H54 (cell line): ENCODE data around the gene ELANE.
A peak's percentile ranks its signal among the peaks of the same experiment; 100 is the strongest.

Source experiments
- DNase-seq: peaks from one replicate; pipeline ENCODE4 v3.0.0; 2011; ENCODE audit warnings: low spot score, mixed read lengths; ENCODE audit not compliant: insufficient read length
- FAIRE-seq: peaks from 3 replicates; lab custom pipeline; 2011; peaks lifted over from hg19 to GRCh38; lab: Jason Lieb, UNC
- POLR2A ChIP-seq: IDR thresholded peaks from 2 replicates; pipeline ENCODE4 v1.6.1; 2011; ENCODE audit warnings: low read depth, mild to moderate bottlenecking, low read length

The ELANE gene

GRCh38 chr19:892243-892893 lies 40.3 kb downstream of the ELANE start:
- DNase-seq: no peak
- no peak for FAIRE-seq
- no peak for TF ChIP-seq POLR2A

GRCh38 chr19:892894-893689 lies 41.0 kb downstream of the ELANE start, which contains the start of the genes MED16 and RNU6-9:
Gene MED16, minus strand, starts transcription at chr19:893187. Its CDS starts 2,056 bp downstream, at chr19:891131.
Gene RNU6-9, plus strand, starts transcription at chr19:893484.
- peak; percentile 98 for DNase-seq
- no peak for FAIRE-seq
- TF ChIP-seq POLR2A: peak; percentile 71

DNA sequence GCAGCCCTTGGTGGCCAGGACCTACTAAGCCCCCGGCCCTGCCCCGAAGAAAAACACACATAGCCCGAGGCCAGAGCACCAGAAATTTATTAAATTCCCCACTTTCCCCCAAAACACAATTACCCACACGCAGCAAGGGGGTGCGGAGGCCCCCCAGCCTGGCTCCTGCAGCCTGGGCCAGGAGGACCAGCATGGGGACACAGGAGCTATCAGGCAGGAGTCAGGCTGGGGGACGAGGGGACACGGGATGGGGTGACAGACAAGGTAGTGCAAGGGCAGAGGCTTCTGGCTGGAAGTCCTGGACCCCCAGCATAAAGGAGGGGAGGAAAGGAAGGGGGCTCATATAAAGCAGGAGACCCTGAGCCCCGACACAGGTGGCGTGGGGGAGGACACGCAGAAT lies 44.3 kb downstream of the ELANE start:
- no peak for FAIRE-seq
- DNase-seq: no peak
- no peak for TF ChIP-seq POLR2A

DNA sequence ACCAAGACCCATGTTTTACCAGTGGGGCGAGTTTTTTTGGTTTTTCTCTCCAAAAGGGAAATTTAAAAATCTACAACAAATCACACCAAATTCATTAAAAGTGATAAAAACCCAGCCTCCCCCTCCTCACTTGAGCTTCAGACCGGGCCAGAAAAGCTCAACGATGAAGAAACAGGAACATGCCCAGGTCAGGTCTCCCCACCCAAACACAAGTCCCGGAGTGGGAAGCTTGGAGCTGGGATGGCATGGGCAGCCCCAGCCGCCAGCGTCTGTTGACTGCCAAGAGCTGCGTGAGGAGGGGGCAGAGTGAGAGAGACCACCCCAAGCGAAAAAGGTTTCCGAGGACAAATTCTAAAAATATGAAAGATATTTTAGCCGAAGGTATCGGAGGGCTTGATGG lies 44.9 kb downstream of the ELANE start:
- no peak for FAIRE-seq
- TF ChIP-seq POLR2A: no peak
- DNase-seq: no peak

- FAIRE-seq: no peak
- no peak for DNase-seq
- TF ChIP-seq POLR2A: no peak
Measured at GRCh38 chr19:897442-898039, 45.4 kb downstream of the ELANE start.

- DNase-seq (no peak), FAIRE-seq (no peak)
- TF ChIP-seq POLR2A: no peak
Measured at GRCh38 chr19:898663-899062, 46.6 kb downstream of the ELANE start.

DNA sequence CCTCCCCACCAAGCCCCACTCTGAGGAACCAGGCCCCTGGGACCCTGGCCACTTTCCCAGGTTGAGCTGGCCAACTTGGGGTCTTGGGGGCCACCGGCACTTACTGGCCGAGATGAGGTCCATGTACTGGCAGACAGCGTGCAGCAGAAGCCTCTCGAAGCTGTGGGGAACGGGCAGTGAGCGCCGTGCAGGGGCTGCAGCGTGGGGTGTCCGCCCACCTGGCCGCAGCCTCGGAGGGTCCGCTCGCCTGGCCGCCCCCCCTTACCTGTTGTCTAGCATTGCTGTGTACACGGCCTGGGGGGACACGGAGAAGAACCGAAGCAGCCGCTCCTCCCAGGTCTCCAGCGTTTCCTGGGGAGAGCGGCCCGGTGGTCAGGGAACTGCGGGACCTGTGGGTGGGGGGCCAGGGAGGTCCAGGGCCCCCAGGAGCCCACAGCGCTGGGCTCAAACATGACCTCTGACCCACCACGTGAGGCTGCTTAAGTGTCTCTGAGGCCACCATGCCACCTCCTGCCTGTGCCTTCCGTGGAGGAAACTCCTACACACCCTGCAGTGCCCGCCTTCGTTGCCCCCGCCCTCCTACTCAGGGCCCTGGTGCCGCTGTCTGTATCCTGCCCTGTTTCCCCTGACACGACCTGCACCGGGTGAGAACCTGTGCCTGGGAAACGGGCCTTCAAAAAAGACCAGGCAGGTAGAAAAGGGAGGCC lies 47.4 kb downstream of the ELANE start:
- DNase-seq (no peak), FAIRE-seq (no peak)
- no peak for TF ChIP-seq POLR2A

- TF ChIP-seq POLR2A: no peak
- FAIRE-seq (no peak), DNase-seq (no peak)
Measured at GRCh38 chr19:900043-900301, 47.9 kb downstream of the ELANE start.

- DNase-seq: peak; percentile 72
- no peak for FAIRE-seq
- no peak for TF ChIP-seq POLR2A
Measured at GRCh38 chr19:900302-901111, 48.4 kb downstream of the ELANE start.

DNA sequence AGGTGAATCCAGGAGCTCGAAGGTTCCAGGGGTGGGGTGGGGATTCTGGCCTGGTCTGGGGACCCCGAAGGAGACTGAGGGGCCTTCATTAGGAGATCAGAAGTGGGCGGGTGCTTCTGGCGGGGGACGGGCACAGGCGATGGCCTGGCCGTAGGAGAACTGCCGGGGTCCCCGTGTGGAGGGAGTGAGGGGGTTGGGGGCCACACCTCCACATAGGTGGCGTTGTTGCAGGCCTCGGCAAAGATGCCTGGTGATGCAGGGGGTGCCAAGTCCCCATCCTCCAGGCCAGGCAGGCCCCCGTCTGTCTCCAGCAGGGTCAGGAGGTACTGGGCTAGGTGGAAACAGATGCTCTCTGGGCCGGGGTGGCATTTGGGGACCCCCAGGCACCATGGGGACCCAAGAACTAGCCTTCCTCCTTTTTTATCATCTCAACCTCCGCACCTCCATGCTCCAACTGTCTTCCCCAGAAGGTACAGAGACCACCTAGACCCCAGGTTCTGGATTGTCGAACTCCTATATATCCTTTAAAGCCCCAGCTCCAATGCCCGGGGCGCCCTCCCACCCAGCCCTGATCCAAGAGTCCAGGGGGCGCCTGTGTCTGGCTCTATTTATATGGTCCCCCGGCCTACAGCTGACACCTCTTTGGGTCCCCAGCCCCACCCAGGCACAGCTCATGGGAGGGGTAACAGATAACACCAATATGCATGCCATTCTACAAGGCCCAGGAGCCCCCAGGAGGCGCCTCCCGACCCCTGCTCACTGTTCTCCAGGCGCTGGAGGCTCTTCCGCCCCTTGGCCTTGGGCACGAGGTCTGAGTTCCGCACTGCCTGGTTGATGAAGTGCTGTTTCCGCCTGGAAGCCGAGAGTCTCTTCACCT lies 49.4 kb downstream of the ELANE start:
- FAIRE-seq (no peak), DNase-seq (no peak)
- TF ChIP-seq POLR2A: no peak

DNA sequence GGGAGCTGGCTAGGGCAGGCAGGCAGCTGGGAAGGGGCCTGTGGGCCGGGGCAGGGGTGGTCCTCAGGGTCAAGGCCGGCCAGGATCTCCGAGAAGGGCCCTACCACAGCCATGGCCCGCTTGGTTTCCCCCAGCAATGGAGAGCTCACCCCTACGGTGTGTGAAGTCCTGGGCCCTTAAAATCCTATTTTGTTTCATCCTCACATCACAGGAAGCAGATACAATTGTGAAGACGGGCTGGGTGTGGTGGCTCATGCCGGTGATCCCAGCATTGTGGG lies 49.9 kb downstream of the ELANE start:
- DNase-seq (no peak), FAIRE-seq (no peak)
- TF ChIP-seq POLR2A: no peak

GRCh38 chr19:902446-903226 lies 50.5 kb downstream of the ELANE start:
- DNase-seq (no peak), FAIRE-seq (no peak)
- no peak for TF ChIP-seq POLR2A

DNA sequence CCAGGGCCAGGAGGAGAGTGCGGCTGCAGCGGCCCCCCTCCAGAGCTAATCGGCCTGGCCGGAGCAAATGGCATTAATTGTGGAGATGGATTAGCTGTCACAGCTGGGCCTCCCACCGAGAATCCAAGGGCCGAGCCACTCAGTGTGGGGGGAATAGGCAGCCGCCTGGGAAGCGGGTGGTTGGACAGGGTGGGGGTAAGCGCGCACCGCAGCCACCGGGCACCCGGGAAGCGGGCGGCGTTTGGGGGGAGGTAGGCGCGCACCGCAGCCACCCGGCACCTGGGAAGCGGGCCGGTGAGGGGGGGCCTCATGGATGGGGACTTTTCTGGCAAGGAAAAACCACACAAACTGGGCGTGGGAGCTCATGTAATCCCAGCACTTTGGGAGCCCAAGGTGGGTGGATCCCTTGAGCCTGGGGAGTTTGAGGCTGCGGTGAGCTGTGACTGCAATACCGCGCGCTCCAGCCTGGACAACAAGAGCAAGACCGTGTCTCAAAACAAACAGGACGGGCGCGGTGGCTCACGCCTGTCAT lies 51.2 kb downstream of the ELANE start:
- TF ChIP-seq POLR2A: no peak
- DNase-seq (no peak), FAIRE-seq (no peak)
